ENCODE data around the gene ASTN2. TPM values are rescaled to one million over a fixed set of nuclear protein-coding genes. Genes with fewer than 3 reads are reported as not detected.

ASTN2 gene
- total RNA-seq, 2 donors from 2014 or later, result 113 to 153 TPM

- DNase-seq (ENCODE audit: low spot score), result no peak
- 71% methylated on average over 7 of the region's 7 CpGs for WGBS
- Histone ChIP-seq H3K4me3 (no peak overlapping the region), H3K4me1 (replicated peaks) (no peaks in the 10 kb centered on the region), H3K27ac (no peak overlapping the region), H3K36me3 (no peaks in the 10 kb centered on the region), H3K9me3 (no peaks in the 10 kb centered on the region), H3K27me3 (replicated peaks; ENCODE audit: insufficient read depth) (no peaks in the 10 kb centered on the region)
- TF ChIP-seq POLR2AphosphoS5 (IDR thresholded peaks at IDR 0.05), result no peak
- TF ChIP-seq CTCF (IDR thresholded peaks at IDR 0.05), result no peak
- no peak for TF ChIP-seq POLR2A (IDR thresholded peaks at IDR 0.05)
- intact Hi-C loops (cut with DNase I), result no loop called here
Measured at GRCh38 chr9:116812231-116813030, 602.4 kb downstream of the ASTN2 start.

GRCh38 chr9:116809656-116810055, 605.2 kb downstream of the ASTN2 start:
- no peak for DNase-seq (ENCODE audit: low spot score)
- no peak for TF ChIP-seq CTCF (IDR thresholded peaks at IDR 0.05)
- TF ChIP-seq POLR2AphosphoS5 (IDR thresholded peaks at IDR 0.05), result no peak
- no peak for TF ChIP-seq POLR2A (IDR thresholded peaks at IDR 0.05)
- H3K27ac ChIP-seq, result no peak overlapping the region
- no peaks in the 10 kb centered on the region for H3K36me3 ChIP-seq
- no peaks in the 10 kb centered on the region for H3K4me1 ChIP-seq (replicated peaks)
- intact Hi-C loops (cut with DNase I), result no loop called here
- no peaks in the 10 kb centered on the region for H3K9me3 ChIP-seq
- H3K4me3 ChIP-seq, result no peak overlapping the region
- 61% methylated on average over 5 of the region's 5 CpGs for WGBS
- no peaks in the 10 kb centered on the region for H3K27me3 ChIP-seq (replicated peaks; ENCODE audit: insufficient read depth)

- Histone ChIP-seq H3K27ac (no peak overlapping the region), H3K36me3 (no peaks in the 10 kb centered on the region), H3K4me1 (replicated peaks) (no peaks in the 10 kb centered on the region), H3K27me3 (replicated peaks; ENCODE audit: insufficient read depth) (no peaks in the 10 kb centered on the region), H3K9me3 (no peaks in the 10 kb centered on the region), H3K4me3 (no peak overlapping the region)
- no peak for DNase-seq (ENCODE audit: low spot score)
- WGBS, result 14% methylated on average over 1 of the region's 1 CpG
- TF ChIP-seq POLR2AphosphoS5 (IDR thresholded peaks at IDR 0.05), result no peak
- no peak for TF ChIP-seq POLR2A (IDR thresholded peaks at IDR 0.05)
- TF ChIP-seq CTCF (IDR thresholded peaks at IDR 0.05), result no peak
- intact Hi-C loops (cut with DNase I), result no loop called here
Measured at GRCh38 chr9:116806075-116806474, 608.8 kb downstream of the ASTN2 start.

- H3K27ac ChIP-seq, result no peak overlapping the region
- TF ChIP-seq CTCF (IDR thresholded peaks at IDR 0.05), result no peak
- no peak for TF ChIP-seq POLR2AphosphoS5 (IDR thresholded peaks at IDR 0.05)
- TF ChIP-seq POLR2A (IDR thresholded peaks at IDR 0.05), result no peak
- intact Hi-C loops (cut with DNase I), result no loop called here
- 44% methylated on average over 1 of the region's 1 CpG for WGBS
- H3K9me3 ChIP-seq, result no peaks in the 10 kb centered on the region
- no peaks in the 10 kb centered on the region for H3K36me3 ChIP-seq
- H3K4me1 ChIP-seq (replicated peaks), result no peaks in the 10 kb centered on the region
- no peak for DNase-seq (ENCODE audit: low spot score)
- no peaks in the 10 kb centered on the region for H3K27me3 ChIP-seq (replicated peaks; ENCODE audit: insufficient read depth)
- no peak overlapping the region for H3K4me3 ChIP-seq
Measured at GRCh38 chr9:116800885-116801284, 614.0 kb downstream of the ASTN2 start.

- 96% methylated on average over 4 of the region's 4 CpGs for WGBS
- no peak overlapping the region for H3K27ac ChIP-seq
- intact Hi-C loops (cut with DNase I), result no loop called here
- H3K36me3 ChIP-seq, result no peaks in the 10 kb centered on the region
- H3K27me3 ChIP-seq (replicated peaks; ENCODE audit: insufficient read depth), result no peaks in the 10 kb centered on the region
- H3K4me3 ChIP-seq, result no peak overlapping the region
- no peaks in the 10 kb centered on the region for H3K9me3 ChIP-seq
- TF ChIP-seq CTCF (IDR thresholded peaks at IDR 0.05) (no peak), POLR2A (IDR thresholded peaks at IDR 0.05) (no peak), POLR2AphosphoS5 (IDR thresholded peaks at IDR 0.05) (no peak)
- H3K4me1 ChIP-seq (replicated peaks), result no peaks in the 10 kb centered on the region
- DNase-seq (ENCODE audit: low spot score), result no peak
Measured at GRCh38 chr9:116800074-116800473, 614.8 kb downstream of the ASTN2 start.

Measured in prostate gland (tissue), 2 donors.